Measurements from ENCODE around the gene AVPR1B. TPM values are rescaled to one million over a fixed set of nuclear protein-coding genes. Genes with fewer than 3 reads are reported as not detected.

AVPR1B gene
- polyA plus RNA-seq, 1 experiment, result not detected

- TF ChIP-seq, protein P1, sequence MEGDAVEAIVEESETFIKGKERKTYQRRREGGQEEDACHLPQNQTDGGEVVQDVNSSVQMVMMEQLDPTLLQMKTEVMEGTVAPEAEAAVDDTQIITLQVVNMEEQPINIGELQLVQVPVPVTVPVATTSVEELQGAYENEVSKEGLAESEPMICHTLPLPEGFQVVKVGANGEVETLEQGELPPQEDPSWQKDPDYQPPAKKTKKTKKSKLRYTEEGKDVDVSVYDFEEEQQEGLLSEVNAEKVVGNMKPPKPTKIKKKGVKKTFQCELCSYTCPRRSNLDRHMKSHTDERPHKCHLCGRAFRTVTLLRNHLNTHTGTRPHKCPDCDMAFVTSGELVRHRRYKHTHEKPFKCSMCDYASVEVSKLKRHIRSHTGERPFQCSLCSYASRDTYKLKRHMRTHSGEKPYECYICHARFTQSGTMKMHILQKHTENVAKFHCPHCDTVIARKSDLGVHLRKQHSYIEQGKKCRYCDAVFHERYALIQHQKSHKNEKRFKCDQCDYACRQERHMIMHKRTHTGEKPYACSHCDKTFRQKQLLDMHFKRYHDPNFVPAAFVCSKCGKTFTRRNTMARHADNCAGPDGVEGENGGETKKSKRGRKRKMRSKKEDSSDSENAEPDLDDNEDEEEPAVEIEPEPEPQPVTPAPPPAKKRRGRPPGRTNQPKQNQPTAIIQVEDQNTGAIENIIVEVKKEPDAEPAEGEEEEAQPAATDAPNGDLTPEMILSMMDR (IDR thresholded peaks at IDR 0.05; ENCODE audit: low read depth, low read length), result no peak
- DNase-seq (ENCODE audit: low read depth, low spot score), result no peak
- ChIA-PET POLR2A (no interaction called here), CTCF (interaction anchor here (1.0 kb wide), 1 partner anchor 115 kb away, joined by 5 read pairs; no protein-coding TSS in a partner anchor)
- no peak overlapping the region for H3K27ac ChIP-seq (ENCODE audit: low read depth, low read length)
- no peak overlapping the region for H3K4me3 ChIP-seq (ENCODE audit: low read depth, low read length)
- H3K27me3 ChIP-seq (ENCODE audit: control insufficient read depth, insufficient read depth, low read length), result peaks cover 48% of the 10 kb centered on the region
- no peaks in the 10 kb centered on the region for H3K9me3 ChIP-seq (ENCODE audit: control insufficient read depth, insufficient read depth, low read length)
Observed at GRCh38 chr1:206100226-206100815, 16.9 kb downstream of the AVPR1B start.

GRCh38 chr1:206098242-206098919 lies 18.8 kb downstream of the AVPR1B start:
- Histone ChIP-seq H3K27me3 (ENCODE audit: control insufficient read depth, insufficient read depth, low read length) (peaks cover 46% of the 10 kb centered on the region), H3K9me3 (ENCODE audit: control insufficient read depth, insufficient read depth, low read length) (no peaks in the 10 kb centered on the region), H3K4me3 (ENCODE audit: low read depth, low read length) (no peak overlapping the region), H3K27ac (ENCODE audit: low read depth, low read length) (no peak overlapping the region)
- ChIA-PET CTCF (interaction anchor here (1.1 kb wide), 1 partner anchor 67 kb away, joined by 3 read pairs; no protein-coding TSS in a partner anchor), POLR2A (no interaction called here)
- TF ChIP-seq, protein P1 (IDR thresholded peaks at IDR 0.05; ENCODE audit: low read depth, low read length), result no peak
- DNase-seq (ENCODE audit: low read depth, low spot score), result no peak

GRCh38 chr1:206097381-206097780 lies 19.8 kb downstream of the AVPR1B start:
- ChIA-PET CTCF (interaction anchor here (1.6 kb wide), 1 partner anchor 67 kb away, joined by 5 read pairs; no protein-coding TSS in a partner anchor), POLR2A (no interaction called here)
- Histone ChIP-seq H3K4me3 (ENCODE audit: low read depth, low read length) (no peak overlapping the region), H3K27ac (ENCODE audit: low read depth, low read length) (no peak overlapping the region), H3K27me3 (ENCODE audit: control insufficient read depth, insufficient read depth, low read length) (peaks cover 45% of the 10 kb centered on the region), H3K9me3 (ENCODE audit: control insufficient read depth, insufficient read depth, low read length) (no peaks in the 10 kb centered on the region)
- TF ChIP-seq, protein P1 (IDR thresholded peaks at IDR 0.05; ENCODE audit: low read depth, low read length), result no peak
- no peak for DNase-seq (ENCODE audit: low read depth, low spot score)

DNA sequence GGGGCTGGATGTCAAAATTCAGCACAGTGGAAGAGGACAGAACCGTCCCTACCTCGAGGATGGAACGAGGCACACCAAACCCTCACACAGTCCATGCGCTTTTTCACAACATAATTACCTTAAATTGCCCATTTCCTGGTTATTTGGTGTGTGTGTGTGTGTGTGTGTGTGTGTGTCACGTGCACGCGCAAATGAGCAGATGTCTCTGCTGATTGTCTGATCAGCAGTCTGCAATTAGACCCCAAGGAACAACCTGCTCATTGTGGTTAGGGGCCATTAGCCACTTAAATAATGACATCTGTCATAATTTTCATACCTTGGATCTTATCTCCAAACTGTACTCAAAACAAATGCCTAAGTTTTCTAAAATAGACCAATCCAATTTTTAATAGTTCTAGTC lies 23.2 kb downstream of the AVPR1B start:
- DNase-seq (ENCODE audit: low read depth, low spot score), result no peak
- H3K4me3 ChIP-seq (ENCODE audit: low read depth, low read length), result no peak overlapping the region
- no peaks in the 10 kb centered on the region for H3K9me3 ChIP-seq (ENCODE audit: control insufficient read depth, insufficient read depth, low read length)
- H3K27ac ChIP-seq (ENCODE audit: low read depth, low read length), result no peak overlapping the region
- CTCF ChIA-PET, result interaction anchor here (3.0 kb wide), 1 partner anchor 12 kb away, joined by 9 read pairs; no protein-coding TSS in a partner anchor
- POLR2A ChIA-PET, result no interaction called here
- H3K27me3 ChIP-seq (ENCODE audit: control insufficient read depth, insufficient read depth, low read length), result peaks cover 30% of the 10 kb centered on the region
- TF ChIP-seq, protein P1 (IDR thresholded peaks at IDR 0.05; ENCODE audit: low read depth, low read length), result no peak

DNA sequence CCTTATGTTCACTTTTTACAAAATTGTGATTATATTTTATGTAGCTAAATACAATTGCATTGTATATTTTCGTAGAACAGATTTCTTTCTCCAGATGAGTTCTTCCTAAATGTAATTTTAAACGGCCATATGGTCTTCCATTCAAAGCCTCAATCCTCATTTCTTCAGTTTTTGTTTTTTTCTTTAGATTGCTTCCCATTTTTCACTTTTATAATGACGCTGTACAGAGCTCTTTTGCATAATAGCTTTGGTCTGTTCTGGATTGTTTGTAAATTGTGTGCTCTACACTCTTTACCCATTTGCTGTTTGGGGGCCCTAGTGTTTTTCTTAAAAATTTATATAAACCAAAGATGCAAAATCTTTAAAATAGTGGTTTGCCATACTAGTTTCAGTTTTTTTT lies 27.8 kb downstream of the AVPR1B start:
- Histone ChIP-seq H3K4me3 (ENCODE audit: low read depth, low read length) (no peak overlapping the region), H3K27ac (ENCODE audit: low read depth, low read length) (no peak overlapping the region), H3K9me3 (ENCODE audit: control insufficient read depth, insufficient read depth, low read length) (no peaks in the 10 kb centered on the region), H3K27me3 (ENCODE audit: control insufficient read depth, insufficient read depth, low read length) (peaks cover 32% of the 10 kb centered on the region)
- no peak for DNase-seq (ENCODE audit: low read depth, low spot score)
- TF ChIP-seq, protein P1 (IDR thresholded peaks at IDR 0.05; ENCODE audit: low read depth, low read length), result no peak
- POLR2A ChIA-PET, result no interaction called here
- CTCF ChIA-PET, result interaction anchor here (0.6 to 1.4 kb wide), 3 partner anchors 17 to 112 kb away, joined by 3 to 4 read pairs (median 3); no protein-coding TSS in a partner anchor
